NCI-H446 (cell line): ENCODE measurements around the gene SLC27A5.
A peak's percentile ranks its signal among the peaks of the same experiment; 100 is the strongest.
"Not testable (repeated sequence)": the region's sequence is repeated elsewhere in the genome, so short reads cannot be mapped to it uniquely, and the experiment has no call there.

Experiments
- DNase-seq, 2 experiments: peaks; one replicate each; lab custom pipeline; 2025; lab: John Stamatoyannopoulos, UW

SLC27A5 gene

DNA sequence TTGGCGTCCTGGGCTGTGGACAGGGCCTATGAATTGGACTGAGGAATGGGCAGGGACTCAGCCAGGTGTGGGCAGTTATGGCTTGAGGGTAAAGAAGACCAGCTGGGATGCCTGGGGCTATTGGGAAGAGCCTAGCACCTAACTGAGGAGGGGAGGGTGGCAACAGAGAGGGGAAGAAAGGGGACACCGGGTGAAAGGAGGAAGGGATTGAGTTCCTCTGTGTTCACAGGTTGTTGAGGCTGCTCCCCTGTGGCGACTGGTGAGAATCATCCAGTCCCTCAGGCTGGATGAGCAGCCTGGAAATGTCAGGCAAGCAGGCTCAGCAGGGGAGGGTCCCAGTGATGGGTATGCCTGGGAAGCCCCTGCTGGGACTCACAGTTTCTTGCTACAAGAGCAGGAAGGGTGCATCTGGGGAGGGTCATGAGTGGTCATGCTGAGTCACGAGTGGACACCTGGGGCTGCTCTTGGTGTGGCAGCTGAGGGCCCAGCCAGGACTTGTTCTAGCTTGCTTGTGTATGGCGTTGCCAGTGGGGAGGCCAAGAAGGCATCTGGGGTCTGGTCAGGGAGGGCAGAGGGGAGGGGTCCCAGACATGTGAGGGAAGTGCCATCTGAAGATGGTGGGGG is 43.5 kb downstream of the SLC27A5 start:
- DNase-seq = no peak

DNA sequence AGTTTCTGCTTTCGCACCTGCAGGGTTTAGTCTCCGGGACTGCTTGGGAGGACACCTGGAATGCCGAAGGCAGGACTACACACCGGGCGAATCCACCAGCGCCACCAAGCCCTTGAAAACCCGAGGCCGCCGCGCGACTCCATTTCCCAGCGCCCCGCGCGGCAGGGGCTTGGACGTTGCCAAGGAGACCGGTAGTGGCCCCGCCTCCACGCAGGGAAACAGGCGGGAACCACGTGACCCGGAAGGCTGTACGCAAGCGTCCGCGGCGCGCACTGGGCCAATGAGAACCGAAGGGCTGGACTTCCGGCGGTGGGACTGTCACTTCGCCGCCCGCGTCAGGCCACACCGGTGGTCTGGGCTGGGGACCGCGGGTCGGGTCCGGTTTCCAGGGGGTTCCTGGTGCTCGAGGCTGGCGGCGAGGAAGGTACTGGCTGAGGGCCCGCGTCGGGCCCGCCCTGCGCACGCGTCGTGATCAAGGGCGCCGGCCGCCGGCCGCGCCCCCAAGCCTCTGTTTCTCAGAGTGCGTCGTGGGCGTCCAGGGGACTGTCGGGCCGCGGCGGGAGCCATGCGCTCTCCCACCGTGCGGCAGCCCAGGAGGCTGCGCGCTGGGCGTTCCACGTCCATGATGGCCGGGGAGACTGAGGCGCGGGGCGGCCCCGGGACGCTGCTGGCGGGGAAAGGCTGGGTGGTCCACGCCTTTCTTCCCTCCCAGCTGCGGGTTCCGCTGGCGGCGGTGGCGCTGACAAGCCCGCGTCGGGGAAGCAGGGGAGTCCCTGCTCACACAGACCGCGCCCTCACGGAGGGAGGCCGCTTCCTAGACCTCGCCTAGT is 44.8 kb downstream of the SLC27A5 start, which contains the start of gene ZNF324:
ZNF324 (plus strand) TSS at position 321 of the 830 bp plus-strand sequence. CDS start 2,106 bp downstream, outside the sequence.
- DNase-seq = peak; percentile 93 to 99

DNA sequence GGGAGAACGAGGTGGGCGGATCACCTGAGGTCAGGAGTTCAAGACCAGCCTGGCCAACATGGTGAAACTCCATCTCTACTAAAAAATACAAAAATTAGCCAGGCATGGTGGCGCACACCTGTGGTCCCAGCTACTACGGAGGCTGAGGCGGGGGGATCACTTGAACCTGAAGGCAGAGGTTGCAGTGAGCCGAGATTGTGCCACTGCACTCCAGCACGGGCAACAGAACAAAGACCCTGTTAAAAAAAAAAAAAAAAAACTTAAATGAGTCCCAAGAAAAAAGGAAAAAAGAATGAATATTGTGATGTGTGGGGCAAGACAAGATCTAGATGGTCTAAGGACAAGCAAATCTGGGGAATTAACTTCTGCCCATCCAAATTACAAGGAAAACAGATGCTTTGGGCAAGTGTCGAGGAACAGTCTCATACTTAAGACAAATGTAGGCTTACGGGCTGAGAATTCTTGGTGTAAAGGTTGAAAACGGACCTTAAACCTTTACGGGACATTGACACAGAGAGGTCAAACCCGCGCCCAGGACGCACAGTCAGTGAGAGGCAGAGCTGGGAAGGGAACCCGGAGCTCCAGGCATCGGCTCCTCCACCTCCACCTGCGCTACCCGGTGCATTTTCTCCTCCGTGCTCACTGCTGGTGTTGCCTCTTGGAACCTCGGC is 45.6 kb downstream of the SLC27A5 start:
- peak in 1 of 2 experiments; percentile 63 for DNase-seq

DNA sequence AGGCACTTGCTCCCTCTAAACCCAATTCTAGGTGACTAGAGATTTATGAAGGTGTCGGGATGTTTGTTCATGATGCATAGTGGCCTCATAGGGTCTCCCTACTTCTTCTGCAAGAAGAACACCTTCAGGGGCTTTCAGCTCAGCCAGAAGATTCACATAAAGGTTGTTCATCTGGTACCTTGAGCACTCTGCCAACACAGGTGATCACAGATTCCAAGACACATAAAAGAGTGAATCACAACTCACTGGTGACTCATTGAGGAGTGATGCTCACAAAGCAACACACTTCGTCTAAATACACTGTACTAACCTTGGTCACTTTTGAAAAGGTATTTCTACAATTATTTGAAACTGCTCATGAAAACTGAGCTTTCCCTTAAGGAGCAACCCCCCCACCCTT is 51.8 kb downstream of the SLC27A5 start:
- no peak for DNase-seq

DNA sequence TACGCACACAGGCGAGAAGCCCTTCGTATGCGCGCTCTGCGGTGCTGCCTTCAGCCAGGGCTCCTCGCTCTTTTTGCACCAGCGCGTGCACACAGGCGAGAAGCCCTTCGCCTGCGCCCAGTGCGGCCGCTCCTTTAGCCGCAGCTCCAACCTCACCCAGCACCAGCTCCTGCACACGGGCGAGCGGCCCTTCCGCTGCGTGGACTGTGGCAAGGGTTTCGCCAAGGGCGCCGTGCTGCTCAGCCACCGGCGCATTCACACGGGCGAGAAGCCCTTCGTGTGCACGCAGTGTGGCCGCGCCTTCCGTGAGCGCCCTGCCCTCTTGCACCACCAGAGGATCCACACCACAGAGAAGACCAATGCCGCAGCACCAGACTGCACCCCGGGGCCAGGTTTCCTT is 55.7 kb downstream of the SLC27A5 start:
- DNase-seq = no peak

DNA sequence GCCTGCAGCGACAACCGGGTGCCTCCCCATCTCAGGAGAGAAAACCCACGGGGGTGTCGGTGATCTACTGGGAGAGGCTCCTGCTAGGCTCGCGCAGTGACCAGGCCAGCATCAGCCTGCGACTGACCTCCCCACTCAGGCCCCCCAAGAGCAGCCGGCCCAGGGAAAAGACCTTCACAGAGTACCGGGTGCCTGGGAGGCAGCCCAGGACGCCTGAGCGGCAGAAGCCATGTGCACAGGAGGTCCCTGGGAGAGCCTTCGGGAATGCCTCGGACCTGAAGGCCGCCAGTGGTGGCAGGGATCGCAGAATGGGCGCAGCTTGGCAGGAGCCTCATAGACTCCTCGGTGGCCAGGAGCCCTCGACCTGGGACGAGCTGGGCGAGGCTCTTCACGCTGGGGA is 56.5 kb downstream of the SLC27A5 start:
- DNase-seq = no peak

DNA sequence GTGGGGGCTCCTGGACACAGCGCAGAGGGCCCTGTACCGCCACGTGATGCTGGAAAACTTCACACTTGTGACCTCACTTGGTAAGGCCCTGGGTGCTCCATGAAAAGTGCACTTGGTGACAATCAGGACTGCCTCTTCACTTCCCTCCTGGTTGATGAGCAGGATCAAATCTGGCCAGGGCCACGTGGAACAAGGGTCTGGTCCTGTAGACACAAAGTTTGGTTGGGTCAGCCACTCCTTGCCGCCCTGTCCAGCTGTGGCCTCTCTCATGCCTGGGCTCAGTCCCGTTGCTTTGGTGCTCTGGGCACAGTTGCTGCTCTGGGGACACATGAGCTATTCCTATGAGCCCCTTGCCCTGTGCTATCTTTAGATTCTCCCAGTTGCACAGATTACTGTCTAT is 58.0 kb downstream of the SLC27A5 start:
- no peak for DNase-seq

DNA sequence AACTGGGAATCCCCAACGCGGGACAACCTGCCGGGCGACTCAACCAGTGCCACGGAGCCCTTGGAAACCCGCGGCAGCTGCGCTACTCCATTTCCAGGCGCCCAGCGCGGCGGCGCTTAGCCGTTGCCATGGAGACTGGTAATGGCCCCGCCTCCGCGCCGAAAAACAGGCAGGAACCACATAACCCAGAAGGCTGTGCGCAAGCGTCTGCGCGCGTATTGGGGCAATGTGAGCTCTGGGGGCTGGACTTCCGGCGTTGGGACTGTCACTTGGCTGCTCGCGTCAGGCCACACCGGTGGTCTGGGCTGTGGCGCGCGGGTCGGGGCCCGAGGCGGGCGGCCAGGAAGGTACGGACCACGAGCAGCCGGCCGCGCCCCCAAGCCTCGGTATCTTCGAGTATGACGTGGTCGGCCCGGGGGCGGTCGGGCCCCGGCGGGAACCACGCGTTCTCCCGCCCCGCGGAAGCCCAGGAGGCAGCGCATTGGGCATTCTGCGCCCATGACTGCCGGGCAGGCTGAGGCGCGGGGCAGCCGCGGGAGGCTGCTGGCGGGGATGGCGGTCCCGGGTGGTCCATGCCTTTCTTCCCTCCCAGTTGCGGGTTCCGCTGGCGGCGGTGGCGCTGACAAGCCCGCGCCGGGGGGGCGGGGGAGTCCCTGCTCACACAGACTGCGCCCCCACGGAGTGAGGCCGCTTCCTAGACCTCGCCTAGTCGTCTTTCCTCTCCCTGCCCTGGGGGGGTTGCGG is 60.3 kb downstream of the SLC27A5 start, which contains the start of gene ZNF324B:
ZNF324B (plus strand) TSS at position 265 of the 744 bp plus-strand sequence. CDS start 2,080 bp downstream, outside the sequence.
- DNase-seq = peak; percentile 94 to 98

DNA sequence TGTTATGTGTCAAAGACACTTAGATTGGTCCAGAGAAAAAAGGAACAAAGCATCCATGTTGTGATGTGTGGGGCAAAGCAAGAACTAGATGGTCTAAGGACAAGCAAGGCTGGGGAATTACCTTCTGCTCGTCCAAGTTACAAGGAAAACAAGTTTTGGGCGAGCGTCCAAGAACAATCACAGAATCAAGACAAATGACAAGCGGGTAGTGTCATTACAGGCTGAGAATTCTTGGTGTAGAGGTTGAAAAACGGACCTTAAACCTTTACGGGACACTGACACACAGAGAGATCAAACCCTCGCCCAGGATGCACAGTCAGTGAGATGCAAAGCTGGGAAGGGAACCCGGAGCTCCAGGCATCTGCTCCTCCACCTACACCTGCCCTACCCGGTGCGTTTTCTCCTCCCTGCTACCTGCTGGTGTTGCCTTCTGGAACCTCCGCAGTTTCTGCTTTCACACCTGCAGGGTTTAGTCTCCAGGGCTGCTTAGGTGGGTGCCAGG is 60.9 kb downstream of the SLC27A5 start:
- DNase-seq = peak in 1 of 2 experiments; percentile 29

DNA sequence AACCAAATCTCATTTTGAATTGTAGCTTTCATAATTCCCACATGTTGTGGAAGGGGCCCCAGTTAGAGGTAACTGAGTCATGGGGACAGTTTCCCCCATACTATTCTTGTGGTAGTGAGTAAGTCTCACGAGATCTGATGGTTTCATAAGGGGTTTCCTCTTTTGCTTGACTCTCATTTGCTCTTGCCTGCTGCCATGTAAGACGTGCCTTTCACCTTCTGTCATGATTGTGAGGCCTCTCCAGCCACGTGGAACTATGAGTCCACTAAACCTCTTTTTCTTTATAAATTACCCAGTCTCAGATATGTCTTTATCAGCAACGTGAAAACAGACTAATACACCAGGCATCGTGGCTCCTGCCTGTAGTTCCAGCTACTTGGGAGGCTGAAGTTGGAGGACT is 61.8 kb downstream of the SLC27A5 start:
- DNase-seq = not testable (repeated sequence)

DNA sequence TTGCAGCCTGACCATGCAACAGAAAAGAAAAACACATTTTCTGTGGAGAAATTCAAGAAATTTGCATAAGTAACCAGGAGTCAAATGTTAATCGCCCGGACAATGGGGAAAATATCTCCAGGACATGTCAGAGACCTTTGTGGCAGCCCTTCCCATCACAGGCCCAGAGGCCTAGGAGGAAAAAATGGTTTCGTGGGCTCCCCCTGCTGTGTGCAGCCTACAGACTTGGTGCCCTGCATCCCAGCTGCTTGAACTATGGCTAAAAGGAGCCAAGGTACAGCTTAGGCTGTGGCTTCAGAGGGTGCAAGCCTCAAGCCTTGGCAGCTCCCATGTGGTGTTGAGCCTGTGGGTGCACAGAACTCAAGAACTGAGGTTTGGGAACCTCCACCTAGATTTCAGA is 62.9 kb downstream of the SLC27A5 start:
- DNase-seq = not testable (repeated sequence)
